Stimulated activated naive CD4-positive, alpha-beta T cell treated with Interleukin-2 at 50 U/mL for 16 hours (primary cell): ENCODE measurements around the gene SLC35D2.
"Not testable (repeated sequence)": the region's sequence is repeated elsewhere in the genome, so short reads cannot be mapped to it uniquely, and the experiment has no call there.

ENCODE experiments used
- DNase-seq: peaks from one replicate; lab custom pipeline; 2025; lab: John Stamatoyannopoulos, UW

Gene SLC35D2

DNA sequence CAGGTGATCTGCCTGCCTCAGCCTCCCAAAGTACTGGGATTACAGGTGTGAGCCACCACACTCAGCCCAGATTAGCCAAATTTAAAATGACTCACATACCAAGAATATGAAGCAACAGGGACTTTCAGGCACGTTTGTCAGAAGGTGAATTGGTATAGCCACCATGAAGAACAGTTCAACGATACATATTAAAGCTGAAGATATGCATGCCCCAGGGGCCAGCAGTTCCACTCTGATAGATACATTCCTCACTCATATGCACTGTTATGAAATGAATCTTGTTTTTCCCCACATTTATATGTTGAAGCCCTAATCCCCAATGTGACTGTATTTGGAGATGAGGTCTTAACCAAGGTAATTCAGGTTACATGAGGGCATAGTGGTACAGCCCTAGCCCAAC lies 22.5 kb downstream of the SLC35D2 start:
- DNase-seq = no peak

- DNase-seq = not testable (repeated sequence)
Measured at GRCh38 chr9:96360523-96360922, 23.0 kb downstream of the SLC35D2 start.

DNA sequence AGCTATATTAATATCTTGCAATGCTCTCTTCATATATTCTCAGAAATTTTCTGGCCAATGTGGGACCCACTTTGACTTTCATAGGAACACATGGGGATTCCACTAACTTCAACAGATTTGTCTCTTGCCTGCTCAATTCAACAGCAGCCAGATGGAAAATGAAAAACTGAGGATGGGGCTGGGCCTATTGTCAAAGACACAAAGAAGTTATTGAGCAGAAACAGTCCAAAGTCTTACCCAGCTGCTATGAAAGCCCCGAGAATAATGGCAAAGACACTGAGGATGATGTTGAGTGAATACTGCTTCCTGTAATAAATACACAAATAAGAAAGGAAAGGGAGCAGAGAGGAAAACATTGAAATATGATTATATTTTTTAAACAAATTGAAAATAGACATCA lies 32.6 kb downstream of the SLC35D2 start:
- no peak for DNase-seq

DNA sequence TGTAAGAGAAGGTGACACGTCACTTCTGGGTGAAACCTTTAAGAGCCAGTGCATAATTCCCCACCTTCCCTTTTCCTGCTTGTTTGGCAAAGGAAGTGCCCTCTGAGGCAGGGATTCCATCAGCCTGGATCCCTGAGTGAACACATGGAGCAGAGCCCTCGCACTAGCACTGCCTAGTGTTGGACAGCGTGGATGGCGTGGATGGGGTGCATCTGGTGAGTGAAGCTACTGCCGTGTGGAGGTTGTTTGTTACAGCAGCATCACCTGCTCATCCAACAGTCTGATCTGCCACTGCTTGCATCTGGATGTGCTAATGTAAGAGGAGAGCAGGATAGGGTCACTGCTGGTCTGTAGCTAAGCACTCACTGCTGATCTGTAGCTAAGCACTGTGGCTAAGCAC lies 35.2 kb downstream of the SLC35D2 start:
- no peak for DNase-seq

DNA sequence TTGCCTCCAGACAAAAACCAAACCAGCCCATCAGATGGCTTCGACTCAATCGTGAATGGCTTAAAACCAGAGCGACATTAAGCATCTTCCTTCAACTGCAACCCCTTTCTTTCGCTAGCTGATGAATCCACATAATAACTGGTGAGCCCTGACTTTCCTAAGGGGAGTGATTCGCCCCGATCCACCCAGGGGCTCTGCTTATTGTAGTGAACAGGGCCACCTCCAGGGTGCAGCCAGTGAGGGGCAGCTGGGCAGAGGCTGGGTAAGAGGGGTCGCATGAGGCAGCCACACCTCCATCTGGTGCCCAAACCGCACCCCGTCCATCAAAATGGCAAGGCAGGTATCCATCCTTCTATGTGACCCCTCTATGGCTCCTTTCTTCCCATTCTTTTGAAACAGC lies 38.0 kb downstream of the SLC35D2 start:
- no peak for DNase-seq

DNA sequence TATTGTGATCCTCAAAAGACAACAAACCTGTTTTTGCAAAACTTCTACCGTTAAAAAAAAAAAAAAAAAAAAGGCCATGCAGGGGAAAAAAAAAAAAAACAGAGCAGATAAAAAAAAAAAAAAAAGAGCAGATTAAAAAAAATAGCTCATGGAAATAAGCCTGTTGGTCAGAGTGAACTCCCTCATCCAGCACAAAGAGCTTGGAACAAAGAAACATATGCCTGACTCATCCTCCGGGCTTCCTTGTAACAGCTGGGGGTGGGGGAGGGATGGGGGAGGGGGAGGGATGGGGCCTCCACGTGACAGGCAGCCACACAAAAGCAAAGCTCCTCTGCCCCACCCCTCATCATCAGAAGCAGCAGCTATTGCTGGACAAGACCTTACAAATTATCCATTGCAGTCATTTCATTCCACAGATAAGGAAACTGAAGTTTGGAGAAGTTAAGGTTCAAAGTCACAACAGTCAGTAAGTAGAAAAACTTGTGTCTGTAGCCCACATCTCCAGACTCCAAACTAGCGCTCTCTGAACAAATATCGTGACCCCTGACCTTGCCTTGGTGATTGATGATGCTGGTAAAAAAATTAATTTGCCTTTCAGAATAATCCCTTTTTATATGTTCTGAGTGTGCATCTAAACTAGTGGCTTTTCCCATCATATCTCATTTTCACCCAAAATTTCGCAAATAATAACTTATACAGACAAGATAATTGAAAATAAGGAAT lies 38.9 kb downstream of the SLC35D2 start:
- DNase-seq = no peak

DNA sequence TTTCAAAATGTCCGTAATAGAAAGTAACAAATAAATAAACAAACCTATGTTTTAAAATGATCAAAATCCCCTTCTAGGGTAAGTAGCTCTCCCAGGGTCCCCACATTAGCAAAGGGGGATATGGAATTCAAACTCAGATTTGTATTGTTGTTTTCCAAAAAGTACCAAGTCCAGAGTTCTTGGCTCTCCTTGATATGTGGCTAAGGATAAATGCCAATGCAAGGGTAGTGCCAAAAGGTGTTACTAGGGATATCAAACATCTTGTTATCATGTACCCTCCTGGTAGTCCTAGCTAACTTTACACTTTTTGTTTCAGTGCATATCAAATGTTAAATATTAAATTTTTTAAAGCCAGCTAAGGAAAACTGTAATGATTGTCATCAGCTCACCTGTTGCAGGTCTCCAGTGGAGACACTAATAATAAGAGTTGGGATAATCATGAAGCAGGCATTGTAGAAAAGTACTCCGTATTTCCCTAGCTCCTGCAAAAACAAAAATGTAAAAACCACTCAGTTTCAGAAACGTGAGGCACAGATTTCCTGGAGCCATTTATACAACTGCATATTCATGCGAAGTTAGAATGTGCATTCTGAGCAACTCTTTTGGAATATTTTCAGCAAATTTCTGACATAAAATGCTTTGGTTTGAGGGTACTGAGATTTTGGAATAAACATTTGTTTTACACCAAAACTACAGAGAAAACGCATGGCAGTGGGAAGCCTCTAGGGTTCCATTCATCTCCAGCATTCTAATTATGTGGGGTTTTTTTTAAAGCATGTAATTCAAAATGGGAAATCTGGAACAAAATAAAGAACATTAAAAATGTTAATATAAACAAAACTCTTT lies 39.8 kb downstream of the SLC35D2 start:
- DNase-seq = no peak

- no peak for DNase-seq
Measured at GRCh38 chr9:96342571-96343245, 40.8 kb downstream of the SLC35D2 start.

- no peak for DNase-seq
Measured at GRCh38 chr9:96340707-96341106, 42.8 kb downstream of the SLC35D2 start.

DNA sequence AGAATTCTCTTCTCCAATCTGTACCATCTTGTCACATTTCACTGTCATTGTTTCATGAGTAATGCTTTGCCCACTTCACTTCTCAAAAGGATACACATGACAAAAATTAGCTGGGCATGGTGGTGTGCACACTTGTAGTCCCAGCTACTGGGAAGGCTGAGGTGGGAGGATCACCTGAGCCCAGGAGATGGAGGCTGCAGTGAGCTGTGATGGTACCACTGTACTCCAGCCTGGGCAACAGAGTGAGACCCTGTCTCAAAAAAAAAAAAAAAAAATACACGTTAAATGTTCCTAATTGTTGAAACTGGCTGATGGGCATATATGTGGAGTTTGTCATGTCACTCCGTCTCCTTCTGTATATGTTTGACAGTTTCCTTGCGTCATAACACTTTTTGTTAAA lies 45.2 kb downstream of the SLC35D2 start:
- no peak for DNase-seq

DNA sequence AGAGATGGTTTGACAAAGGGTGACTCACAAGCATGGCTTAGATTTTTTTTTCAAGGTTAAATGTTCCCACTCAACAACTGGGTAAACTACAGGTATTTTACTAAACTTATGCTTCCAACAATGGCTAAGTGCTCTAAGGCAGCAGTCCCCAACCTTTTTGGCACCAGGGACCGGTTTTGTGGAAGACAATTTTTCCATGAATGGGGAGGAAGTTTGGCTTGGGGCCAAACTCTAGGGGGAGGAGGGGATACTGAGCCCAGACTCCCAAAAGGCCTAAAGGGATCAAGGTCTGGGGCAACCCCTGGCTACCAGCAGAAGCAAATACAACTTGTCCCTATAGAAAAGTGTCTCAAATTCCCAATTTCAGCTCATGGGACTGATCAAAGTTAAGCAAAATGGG lies 49.6 kb downstream of the SLC35D2 start:
- no peak for DNase-seq

DNA sequence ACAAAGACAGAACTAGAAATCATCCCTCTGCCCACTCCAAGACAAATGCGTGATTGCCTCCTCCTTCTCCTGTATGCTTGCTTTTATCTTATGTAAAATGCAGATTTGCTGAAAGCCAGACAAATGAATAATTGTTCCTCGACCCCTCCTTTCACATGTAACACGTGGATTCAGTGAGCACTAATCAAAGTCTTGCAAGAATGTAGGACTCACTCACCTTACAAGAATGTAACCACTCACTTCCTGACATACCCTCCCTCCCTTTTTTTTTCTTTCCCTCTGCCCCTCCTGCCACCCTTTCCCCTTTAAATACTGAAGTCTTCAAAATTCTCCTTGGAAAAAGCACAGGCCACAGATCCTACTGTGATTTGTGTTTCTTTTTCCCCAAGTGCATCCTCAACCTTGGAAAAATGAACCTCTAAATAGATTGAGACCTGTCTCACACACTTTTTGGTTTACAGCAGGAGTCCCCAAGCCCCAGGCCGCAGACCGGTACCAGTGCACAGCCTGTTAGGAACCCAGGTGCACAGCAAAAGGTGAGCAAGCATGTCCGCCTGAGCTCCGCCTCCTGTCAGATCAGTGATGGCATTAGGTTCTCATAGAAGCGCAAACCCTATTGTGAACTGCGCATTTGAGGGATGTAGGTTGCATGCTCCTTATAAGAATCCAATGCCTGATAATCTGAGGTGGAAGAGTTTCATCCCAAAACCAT lies 52.1 kb downstream of the SLC35D2 start:
- DNase-seq = no peak

GRCh38 chr9:96327694-96328352 lies 55.7 kb downstream of the SLC35D2 start:
- peak; percentile 11 for DNase-seq

GRCh38 chr9:96323169-96323568 lies 60.3 kb downstream of the SLC35D2 start:
- no peak for DNase-seq

DNA sequence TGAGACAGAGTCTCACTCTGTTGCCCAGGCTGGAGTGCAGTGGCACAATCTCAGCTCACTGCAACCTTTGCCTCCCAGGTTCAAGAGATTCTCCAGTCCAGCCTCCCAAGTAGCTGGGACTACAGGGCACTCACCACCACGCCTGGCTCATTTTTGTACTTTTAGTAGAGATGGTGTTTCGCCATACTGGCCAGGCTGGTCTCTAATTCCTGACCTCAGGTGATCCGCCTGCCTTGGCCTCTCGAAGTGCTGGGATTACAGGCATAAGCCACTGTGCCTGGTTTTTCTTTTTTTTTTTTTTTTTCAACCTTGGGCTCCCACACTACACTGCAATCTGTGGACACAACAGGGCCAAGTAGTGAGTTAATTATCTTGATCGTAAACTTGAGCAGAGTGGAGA lies 60.8 kb downstream of the SLC35D2 start:
- DNase-seq = not testable (repeated sequence)

- not testable (repeated sequence) for DNase-seq
Measured at GRCh38 chr9:96322210-96322609, 61.3 kb downstream of the SLC35D2 start.

GRCh38 chr9:96321515-96321914 lies 62.0 kb downstream of the SLC35D2 start:
- no peak for DNase-seq

GRCh38 chr9:96320749-96321280 lies 62.7 kb downstream of the SLC35D2 start:
- no peak for DNase-seq

GRCh38 chr9:96318921-96319565 lies 64.5 kb downstream of the SLC35D2 start:
- DNase-seq = no peak

DNA sequence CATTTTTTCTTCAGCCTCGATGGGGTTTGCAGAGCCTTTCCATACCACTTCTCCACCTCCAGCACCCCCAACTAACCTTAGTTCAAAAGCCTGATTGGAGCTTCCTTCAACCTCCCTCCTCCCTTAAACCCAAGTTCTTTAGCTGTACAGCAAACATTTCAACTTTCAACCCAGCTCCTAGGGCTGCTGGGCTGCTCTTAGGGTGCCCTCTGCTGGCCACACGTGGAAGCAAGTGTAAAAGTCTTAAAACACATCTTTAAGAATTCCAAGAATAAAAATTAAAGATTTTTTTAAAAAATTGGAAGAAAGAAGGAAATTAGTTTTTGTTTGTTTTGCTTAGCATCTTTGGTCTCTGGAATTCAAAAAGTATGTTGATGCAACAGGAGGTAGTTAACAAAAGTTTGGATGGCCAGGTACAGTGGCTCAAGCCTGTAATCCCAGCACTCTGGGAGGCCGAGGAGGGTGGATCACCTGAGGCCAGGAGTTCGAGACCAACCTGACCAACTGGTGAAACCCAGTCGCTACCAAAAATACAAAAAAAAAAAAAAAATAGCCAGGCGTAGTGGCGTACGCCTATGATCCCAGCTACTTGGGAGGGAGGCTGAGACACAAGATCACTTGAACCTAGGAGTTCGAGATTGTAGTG lies 66.1 kb downstream of the SLC35D2 start:
- DNase-seq = no peak
